ENCODE results near the gene C17orf75. TPM values are rescaled to one million over a fixed set of nuclear protein-coding genes. Genes with fewer than 3 reads are reported as not detected.

Gene C17orf75
- total and polyA plus RNA-seq, 2 experiments from 2014 or later = 35.9 to 43.3 TPM

- no peak for ATAC-seq
- H3K27ac Mint-ChIP-seq = no peak overlapping the region
Measured at GRCh38 chr17:32330147-32330546, 11.8 kb downstream of the C17orf75 start.

GRCh38 chr17:32327911-32328310 is 14.1 kb downstream of the C17orf75 start:
- Mint-ChIP-seq H3K9me3 (no peaks in the 10 kb centered on the region), H3K27ac (no peak overlapping the region), H3K4me1 (peaks cover 18% of the 10 kb centered on the region), H3K36me3 (ENCODE audit: low read depth) (peaks cover 10% of the 10 kb centered on the region; the same call in 2 of the 3 replicates), H3K4me3 (no peak overlapping the region), H3K27me3 (ENCODE audit: insufficient read depth, low read depth, poor library complexity) (peaks cover 2% of the 10 kb centered on the region)
- no peaks in the 10 kb centered on the region for H3K79me2 ChIP-seq (replicated peaks; ENCODE audit: insufficient read depth)
- H3F3A ChIP-seq (replicated peaks; ENCODE audit: low read depth) = no peaks in the 10 kb centered on the region
- no peaks in the 10 kb centered on the region for H4K20me1 ChIP-seq (replicated peaks; ENCODE audit: insufficient read depth)
- no peak overlapping the region for H3K27ac ChIP-seq (ENCODE audit: low read depth)
- ATAC-seq = no peak
- H3K4me2 ChIP-seq = no peak overlapping the region
- H3K4me3 ChIP-seq = no peak overlapping the region
- no peaks in the 10 kb centered on the region for H3K9me2 ChIP-seq (ENCODE audit: insufficient read depth)
- H3K36me3 ChIP-seq (ENCODE audit: insufficient read depth) = peaks cover 6% of the 10 kb centered on the region; the same call in 1 of the 2 replicates
- H2AFZ ChIP-seq = no peak overlapping the region
- DNase-seq (ENCODE audit: low spot score) = no peak
- no peaks in the 10 kb centered on the region for H3K27me3 ChIP-seq (ENCODE audit: insufficient read depth)
- H3K4me1 ChIP-seq (ENCODE audit: insufficient read depth) = peaks cover 10% of the 10 kb centered on the region
- TF ChIP-seq POLR2AphosphoS5 (IDR thresholded peaks at IDR 0.05; ENCODE audit: low read depth) (no peak), CREB1 (CRISPR knock-in tag; IDR thresholded peaks at IDR 0.05; ENCODE audit: low read depth) (no peak), NANOG (IDR thresholded peaks at IDR 0.05; ENCODE audit: borderline replicate concordance) (no peak), EZH2phosphoT487 (IDR thresholded peaks at IDR 0.05; ENCODE audit: unreplicated experiment) (no peak)
- TF ChIP-seq, protein P1, sequence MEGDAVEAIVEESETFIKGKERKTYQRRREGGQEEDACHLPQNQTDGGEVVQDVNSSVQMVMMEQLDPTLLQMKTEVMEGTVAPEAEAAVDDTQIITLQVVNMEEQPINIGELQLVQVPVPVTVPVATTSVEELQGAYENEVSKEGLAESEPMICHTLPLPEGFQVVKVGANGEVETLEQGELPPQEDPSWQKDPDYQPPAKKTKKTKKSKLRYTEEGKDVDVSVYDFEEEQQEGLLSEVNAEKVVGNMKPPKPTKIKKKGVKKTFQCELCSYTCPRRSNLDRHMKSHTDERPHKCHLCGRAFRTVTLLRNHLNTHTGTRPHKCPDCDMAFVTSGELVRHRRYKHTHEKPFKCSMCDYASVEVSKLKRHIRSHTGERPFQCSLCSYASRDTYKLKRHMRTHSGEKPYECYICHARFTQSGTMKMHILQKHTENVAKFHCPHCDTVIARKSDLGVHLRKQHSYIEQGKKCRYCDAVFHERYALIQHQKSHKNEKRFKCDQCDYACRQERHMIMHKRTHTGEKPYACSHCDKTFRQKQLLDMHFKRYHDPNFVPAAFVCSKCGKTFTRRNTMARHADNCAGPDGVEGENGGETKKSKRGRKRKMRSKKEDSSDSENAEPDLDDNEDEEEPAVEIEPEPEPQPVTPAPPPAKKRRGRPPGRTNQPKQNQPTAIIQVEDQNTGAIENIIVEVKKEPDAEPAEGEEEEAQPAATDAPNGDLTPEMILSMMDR (conservative IDR thresholded peaks at IDR 0.05; ENCODE audit: low read depth in 2 of 2) = no peak

More at GRCh38 chr17:32330147-32330546, 11.8 kb downstream of the C17orf75 start:
- Histone ChIP-seq H3K4me2 (no peak overlapping the region), H3K9me2 (ENCODE audit: insufficient read depth) (no peaks in the 10 kb centered on the region), H3K4me1 (ENCODE audit: insufficient read depth) (no peaks in the 10 kb centered on the region), H3K27me3 (ENCODE audit: insufficient read depth) (no peaks in the 10 kb centered on the region), H4K20me1 (replicated peaks; ENCODE audit: insufficient read depth) (no peaks in the 10 kb centered on the region; the same call in 1 of the 2 replicates), H3K4me3 (no peak overlapping the region), H3K27ac (ENCODE audit: low read depth) (no peak overlapping the region), H2AFZ (no peak overlapping the region), H3F3A (replicated peaks; ENCODE audit: low read depth) (no peaks in the 10 kb centered on the region), H3K36me3 (ENCODE audit: insufficient read depth) (peaks cover 25% of the 10 kb centered on the region), H3K79me2 (replicated peaks; ENCODE audit: insufficient read depth) (no peaks in the 10 kb centered on the region)
- Mint-ChIP-seq H3K36me3 (ENCODE audit: low read depth) (peaks cover 29% of the 10 kb centered on the region), H3K4me1 (no peaks in the 10 kb centered on the region), H3K4me3 (no peak overlapping the region), H3K27me3 (ENCODE audit: insufficient read depth, low read depth, poor library complexity) (peaks cover 2% of the 10 kb centered on the region), H3K9me3 (no peaks in the 10 kb centered on the region)
- no peak for TF ChIP-seq NANOG (IDR thresholded peaks at IDR 0.05; ENCODE audit: borderline replicate concordance)
- TF ChIP-seq, protein P1 (conservative IDR thresholded peaks at IDR 0.05; ENCODE audit: low read depth in 2 of 2) = no peak
- TF ChIP-seq JUNB (IDR thresholded peaks at IDR 0.05; ENCODE audit: unreplicated experiment) = no peak
- no peak for TF ChIP-seq POLR2AphosphoS5 (IDR thresholded peaks at IDR 0.05; ENCODE audit: low read depth)
- TF ChIP-seq ZNF114 (CRISPR knock-in tag; IDR thresholded peaks at IDR 0.05) = no peak
- TF ChIP-seq ETS1 (IDR thresholded peaks at IDR 0.05) = no peak
- no peak for DNase-seq (ENCODE audit: low spot score)
